ENCODE results near the gene ARHGAP6.

Gene ARHGAP6

DNA sequence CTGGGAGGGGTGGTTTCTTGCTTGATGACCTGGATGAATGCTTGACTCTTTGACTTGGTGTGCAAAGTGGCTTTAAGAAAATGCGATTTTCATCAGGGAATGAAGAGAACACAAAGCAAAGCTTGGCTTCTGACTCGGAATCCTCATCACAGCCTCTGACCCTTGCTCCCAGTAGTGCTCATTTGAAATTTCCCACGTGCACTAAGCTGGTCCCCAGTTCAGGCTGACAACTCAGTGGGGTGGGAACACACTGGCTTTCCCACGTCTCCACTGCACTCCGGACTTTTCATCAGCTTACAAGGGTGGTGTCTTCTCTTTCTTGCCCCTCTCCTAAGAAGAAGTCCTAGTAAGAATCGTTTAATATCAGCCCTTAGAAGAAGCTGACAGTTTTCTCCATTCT, 501.3 kb downstream of the ARHGAP6 start:
- Histone ChIP-seq H3K27ac (ENCODE audit: low read length) (no peak overlapping the region), H2AFZ (ENCODE audit: low read length) (no peak overlapping the region), H3F3A (ENCODE audit: insufficient read depth, low read length) (no peaks in the 10 kb centered on the region), H3K4me2 (ENCODE audit: low read depth, low read length) (no peak overlapping the region), H3K9me2 (replicated peaks; ENCODE audit: insufficient read depth, low read length) (no peaks in the 10 kb centered on the region), H3K4me3 (ENCODE audit: low read length) (no peak overlapping the region), H3K36me3 (replicated peaks; ENCODE audit: insufficient read depth, low read length) (no peaks in the 10 kb centered on the region), H3K4me1 (ENCODE audit: low read length) (no peaks in the 10 kb centered on the region), H3K27me3 (replicated peaks; ENCODE audit: insufficient read depth, low read length) (no peaks in the 10 kb centered on the region), H3K9ac (ENCODE audit: low read length) (no peak overlapping the region), H3K9me3 (replicated peaks; ENCODE audit: insufficient read depth, low read length) (no peaks in the 10 kb centered on the region), H4K20me1 (ENCODE audit: insufficient read depth, low read length) (no peaks in the 10 kb centered on the region), H3K79me2 (ENCODE audit: low read length) (no peaks in the 10 kb centered on the region)
- DNase-seq = no peak
- TF ChIP-seq, protein P1, sequence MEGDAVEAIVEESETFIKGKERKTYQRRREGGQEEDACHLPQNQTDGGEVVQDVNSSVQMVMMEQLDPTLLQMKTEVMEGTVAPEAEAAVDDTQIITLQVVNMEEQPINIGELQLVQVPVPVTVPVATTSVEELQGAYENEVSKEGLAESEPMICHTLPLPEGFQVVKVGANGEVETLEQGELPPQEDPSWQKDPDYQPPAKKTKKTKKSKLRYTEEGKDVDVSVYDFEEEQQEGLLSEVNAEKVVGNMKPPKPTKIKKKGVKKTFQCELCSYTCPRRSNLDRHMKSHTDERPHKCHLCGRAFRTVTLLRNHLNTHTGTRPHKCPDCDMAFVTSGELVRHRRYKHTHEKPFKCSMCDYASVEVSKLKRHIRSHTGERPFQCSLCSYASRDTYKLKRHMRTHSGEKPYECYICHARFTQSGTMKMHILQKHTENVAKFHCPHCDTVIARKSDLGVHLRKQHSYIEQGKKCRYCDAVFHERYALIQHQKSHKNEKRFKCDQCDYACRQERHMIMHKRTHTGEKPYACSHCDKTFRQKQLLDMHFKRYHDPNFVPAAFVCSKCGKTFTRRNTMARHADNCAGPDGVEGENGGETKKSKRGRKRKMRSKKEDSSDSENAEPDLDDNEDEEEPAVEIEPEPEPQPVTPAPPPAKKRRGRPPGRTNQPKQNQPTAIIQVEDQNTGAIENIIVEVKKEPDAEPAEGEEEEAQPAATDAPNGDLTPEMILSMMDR (IDR thresholded peaks at IDR 0.05; ENCODE audit: low read length) = no peak
- TF ChIP-seq EZH2phosphoT487 (IDR thresholded peaks at IDR 0.05; ENCODE audit: low read length) (no peak), EZH2 (optimal IDR thresholded peaks at IDR 0.05; ENCODE audit: low read depth, low read length) (no peak)

DNA sequence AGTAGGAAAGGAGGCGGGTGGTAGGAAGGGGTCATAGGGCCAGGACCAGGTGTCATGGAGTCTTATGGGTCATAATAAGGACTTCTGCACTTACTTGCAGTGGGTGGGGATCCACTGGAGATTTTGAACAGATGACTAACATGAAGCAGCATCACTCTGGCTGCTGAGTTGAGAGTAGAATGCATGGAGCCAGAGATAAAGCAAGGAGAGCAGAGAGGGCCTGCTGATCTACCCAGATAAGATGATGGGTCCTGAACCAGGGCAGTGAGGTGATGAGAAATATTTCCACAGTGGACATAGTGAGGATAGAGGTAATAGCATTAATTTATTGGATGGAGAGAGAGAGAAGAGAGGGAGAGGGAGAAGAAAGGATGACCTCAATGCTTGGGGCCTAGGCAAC, 506.6 kb downstream of the ARHGAP6 start:
- no peak for DNase-seq
- H3K9me2 ChIP-seq (replicated peaks; ENCODE audit: insufficient read depth, low read length) = no peaks in the 10 kb centered on the region
- H3K9me3 ChIP-seq (replicated peaks; ENCODE audit: insufficient read depth, low read length) = no peaks in the 10 kb centered on the region
- H3K4me3 ChIP-seq (ENCODE audit: low read length) = no peak overlapping the region
- no peaks in the 10 kb centered on the region for H3K79me2 ChIP-seq (ENCODE audit: low read length)
- H3F3A ChIP-seq (ENCODE audit: insufficient read depth, low read length) = no peaks in the 10 kb centered on the region
- TF ChIP-seq, protein P1 (IDR thresholded peaks at IDR 0.05; ENCODE audit: low read length) = no peak
- TF ChIP-seq EZH2phosphoT487 (IDR thresholded peaks at IDR 0.05; ENCODE audit: low read length) (no peak), EZH2 (optimal IDR thresholded peaks at IDR 0.05; ENCODE audit: low read depth, low read length) (no peak)
- H4K20me1 ChIP-seq (ENCODE audit: insufficient read depth, low read length) = no peaks in the 10 kb centered on the region
- no peak overlapping the region for H3K4me2 ChIP-seq (ENCODE audit: low read depth, low read length)
- H3K9ac ChIP-seq (ENCODE audit: low read length) = no peak overlapping the region
- no peaks in the 10 kb centered on the region for H3K27me3 ChIP-seq (replicated peaks; ENCODE audit: insufficient read depth, low read length)
- H3K4me1 ChIP-seq (ENCODE audit: low read length) = no peaks in the 10 kb centered on the region
- no peak overlapping the region for H3K27ac ChIP-seq (ENCODE audit: low read length)
- H3K36me3 ChIP-seq (replicated peaks; ENCODE audit: insufficient read depth, low read length) = no peaks in the 10 kb centered on the region
- no peak overlapping the region for H2AFZ ChIP-seq (ENCODE audit: low read length)

DNA sequence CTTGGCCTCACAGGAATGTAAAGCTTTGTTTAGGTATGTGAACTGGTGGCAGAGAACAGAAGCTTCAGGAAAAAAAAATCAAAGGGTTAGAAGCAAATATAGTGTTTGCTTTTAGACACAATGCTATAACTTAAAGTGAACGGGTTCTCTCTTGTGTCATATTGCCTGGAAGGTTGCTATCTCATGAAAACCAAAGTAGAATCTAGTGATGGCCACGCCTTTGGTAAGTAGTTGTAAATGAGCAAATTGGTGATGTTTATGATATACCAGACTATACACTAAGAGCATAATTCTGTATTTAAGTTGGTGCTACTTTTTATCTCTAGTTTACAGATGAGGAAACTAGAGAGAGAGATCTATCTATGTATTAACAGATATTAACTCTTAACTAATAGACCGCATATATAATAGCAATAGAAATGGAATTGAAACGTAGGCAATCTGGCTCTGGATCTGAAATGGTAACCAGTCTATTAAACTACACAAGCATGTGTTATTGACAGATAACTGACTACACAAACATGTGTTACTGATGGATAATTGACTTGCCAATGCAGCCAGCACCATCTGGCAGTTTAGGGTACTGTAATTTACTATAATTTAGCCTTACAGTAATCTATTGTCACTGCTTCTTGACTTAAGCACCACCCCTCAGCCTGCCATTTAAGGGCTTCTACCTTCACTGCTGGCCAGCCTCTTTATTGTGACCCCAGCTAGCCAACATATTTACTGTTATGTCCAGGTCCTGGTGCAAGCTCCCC, 513.7 kb downstream of the ARHGAP6 start:
- peaks cover 12% of the 10 kb centered on the region for H3K4me1 ChIP-seq (ENCODE audit: low read length)
- DNase-seq = no peak

More for the DNA sequence above, 513.7 kb downstream of the ARHGAP6 start:
- Histone ChIP-seq H3K4me2 (ENCODE audit: low read depth, low read length) (no peak overlapping the region), H2AFZ (ENCODE audit: low read length) (no peak overlapping the region), H3K4me3 (ENCODE audit: low read length) (no peak overlapping the region), H3K9me2 (replicated peaks; ENCODE audit: insufficient read depth, low read length) (no peaks in the 10 kb centered on the region), H3K9me3 (replicated peaks; ENCODE audit: insufficient read depth, low read length) (no peaks in the 10 kb centered on the region), H3K9ac (ENCODE audit: low read length) (no peak overlapping the region), H3K27ac (ENCODE audit: low read length) (no peak overlapping the region), H3K79me2 (ENCODE audit: low read length) (no peaks in the 10 kb centered on the region), H3F3A (ENCODE audit: insufficient read depth, low read length) (0 out of 2 replicates have a peak, but pooled peaks cover 2% of the 10 kb centered on the region), H3K27me3 (replicated peaks; ENCODE audit: insufficient read depth, low read length) (no peaks in the 10 kb centered on the region), H3K36me3 (replicated peaks; ENCODE audit: insufficient read depth, low read length) (no peaks in the 10 kb centered on the region; the same call in 1 of the 2 replicates), H4K20me1 (ENCODE audit: insufficient read depth, low read length) (no peaks in the 10 kb centered on the region)
- TF ChIP-seq EZH2 (optimal IDR thresholded peaks at IDR 0.05; ENCODE audit: low read depth, low read length) (no peak), EZH2phosphoT487 (IDR thresholded peaks at IDR 0.05; ENCODE audit: low read length) (no peak)
- TF ChIP-seq, protein P1 (IDR thresholded peaks at IDR 0.05; ENCODE audit: low read length) = no peak
